GM12873 (cell line): Measurements from ENCODE around the gene SIK3.

ENCODE experiments used
- CTCF ChIP-seq: IDR thresholded peaks from 2 replicates; pipeline ENCODE4 v1.5.1; 2012; ENCODE audit warnings: low read depth, mild to moderate bottlenecking, moderate library complexity, low read length, control low read depth; ENCODE audit not compliant: insufficient read depth; ENCODE audit errors: missing control alignments

Gene SIK3

GRCh38 chr11:116860303-116860702 lies 237.9 kb downstream of the SIK3 start:
- no peak for TF ChIP-seq CTCF

GRCh38 chr11:116859175-116859574 lies 239.1 kb downstream of the SIK3 start:
- TF ChIP-seq CTCF = no peak

- TF ChIP-seq CTCF = no peak
These were observed 240.3 kb downstream of the SIK3 start for GRCh38 chr11:116857936-116858335.

- no peak for TF ChIP-seq CTCF
These were observed 240.9 kb downstream of the SIK3 start for GRCh38 chr11:116857316-116857715.

- no peak for TF ChIP-seq CTCF
These were observed 241.8 kb downstream of the SIK3 start for GRCh38 chr11:116856423-116856822.

GRCh38 chr11:116855413-116855812 lies 242.8 kb downstream of the SIK3 start:
- TF ChIP-seq CTCF = no peak

GRCh38 chr11:116853461-116854073 lies 244.7 kb downstream of the SIK3 start:
- TF ChIP-seq CTCF = no peak
